ENCODE data around the gene GRK2.
A peak's percentile ranks its signal among the peaks of the same experiment; 100 is the strongest.
"Not testable (repeated sequence)": the region's sequence is repeated elsewhere in the genome, so short reads cannot be mapped to it uniquely, and the experiment has no call there.

The GRK2 gene

DNA sequence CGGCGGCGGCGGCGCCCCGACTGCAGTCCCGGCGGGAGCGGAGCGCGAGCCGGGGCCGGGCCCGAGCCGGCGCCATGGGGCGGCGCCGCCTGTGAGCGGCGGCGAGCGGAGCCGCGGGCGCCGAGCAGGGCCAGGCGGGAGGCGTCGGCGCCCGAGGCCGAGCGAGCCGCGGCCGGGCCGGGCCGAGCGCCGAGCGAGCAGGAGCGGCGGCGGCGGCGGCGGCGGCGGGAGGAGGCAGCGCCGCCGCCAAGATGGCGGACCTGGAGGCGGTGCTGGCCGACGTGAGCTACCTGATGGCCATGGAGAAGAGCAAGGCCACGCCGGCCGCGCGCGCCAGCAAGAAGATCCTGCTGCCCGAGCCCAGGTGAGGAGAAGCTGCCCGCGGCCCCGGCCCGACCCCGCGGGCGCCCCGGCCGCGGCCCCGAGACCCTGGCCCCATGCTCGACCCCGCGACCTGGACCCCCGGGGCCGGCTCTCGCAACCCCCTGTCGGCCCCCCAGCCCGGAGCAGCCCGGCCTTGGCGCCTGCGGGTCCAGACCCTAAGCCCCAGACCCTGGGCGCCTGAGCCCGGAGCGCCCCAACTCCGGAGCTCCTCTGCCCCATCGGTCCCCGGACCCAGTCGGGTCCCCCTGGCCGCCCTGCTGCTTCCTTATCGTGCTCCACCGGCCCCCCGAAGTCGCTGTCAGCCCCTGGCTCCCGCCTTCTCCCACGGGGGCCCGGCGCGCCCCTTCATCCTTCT is at the start of gene GRK2:
Gene GRK2, plus strand, starts transcription at position 25 of the 739 bp plus-strand sequence. Its CDS starts 227 bp downstream, at position 252.
- DNase-seq (ENCODE audit: low spot score), result peak; percentile 80

DNA sequence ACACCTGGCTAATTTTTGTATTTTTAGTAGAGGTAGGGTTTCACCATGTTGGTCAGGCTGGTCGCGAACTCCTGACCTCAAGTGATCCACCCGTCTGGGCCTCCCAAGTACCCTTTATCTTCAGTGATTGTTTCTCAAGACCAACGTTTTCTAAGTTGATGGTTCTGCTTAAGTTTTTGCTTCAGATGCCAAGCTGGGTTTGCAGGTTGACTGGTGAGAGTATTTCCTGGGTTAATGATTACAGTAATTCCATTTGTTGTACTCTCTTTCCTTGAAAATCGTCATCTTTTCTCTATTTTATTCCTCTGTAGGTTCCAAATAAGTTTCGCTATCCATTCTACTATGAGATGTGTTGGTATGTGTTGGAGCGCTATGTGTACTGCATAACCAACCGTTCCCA is 38.5 kb upstream of the GRK2 start:
- DNase-seq (ENCODE audit: low spot score), result no peak

GRCh38 chr11:67230406-67230805 is 35.9 kb upstream of the GRK2 start:
- no peak for DNase-seq (ENCODE audit: low spot score)

DNA sequence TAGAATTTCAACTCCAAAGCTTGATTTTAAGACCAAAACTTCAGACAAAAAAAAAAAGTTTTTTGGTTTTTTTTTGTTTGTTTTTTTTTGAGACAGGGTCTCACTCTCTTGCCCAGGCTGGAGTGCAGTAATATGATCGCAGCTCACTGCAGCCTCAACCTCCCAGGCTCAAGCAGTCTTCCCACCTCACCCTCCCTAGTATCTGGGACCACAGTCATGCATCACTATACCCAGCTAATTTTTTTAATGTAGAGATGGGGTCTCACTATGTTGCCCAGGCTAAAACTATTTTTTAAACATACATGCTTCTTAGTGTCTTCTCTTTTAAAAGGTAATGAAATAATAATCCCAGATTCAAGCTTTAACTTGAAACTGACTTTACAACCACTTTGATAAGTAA is 35.4 kb upstream of the GRK2 start:
- no peak for DNase-seq (ENCODE audit: low spot score)

GRCh38 chr11:67233584-67234190 is 32.6 kb upstream of the GRK2 start:
- DNase-seq (ENCODE audit: low spot score), result no peak

- DNase-seq (ENCODE audit: low spot score), result not testable (repeated sequence)
Measured at GRCh38 chr11:67234571-67234970, 31.7 kb upstream of the GRK2 start.

DNA sequence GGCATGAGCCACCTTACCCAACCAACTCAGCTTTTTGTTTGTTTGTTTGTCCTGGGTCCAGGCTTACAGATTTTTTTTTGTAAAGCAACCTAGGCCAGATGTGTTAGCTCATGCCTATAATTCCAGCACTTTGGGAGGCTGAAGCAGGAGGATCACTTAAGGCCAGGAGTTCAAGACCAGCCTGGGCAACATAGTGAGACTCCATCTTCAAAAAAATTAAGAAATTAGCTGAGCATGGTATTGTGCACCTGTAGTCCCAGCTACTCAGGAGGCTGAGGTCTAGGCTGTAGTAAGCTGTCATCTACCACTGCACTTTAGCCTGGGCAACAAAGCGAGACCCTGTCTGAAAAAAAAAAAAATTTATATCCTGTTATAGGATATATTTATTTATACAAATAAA is 28.7 kb upstream of the GRK2 start:
- no peak for DNase-seq (ENCODE audit: low spot score)

- no peak for DNase-seq (ENCODE audit: low spot score)
Measured at GRCh38 chr11:67238894-67239782, 27.1 kb upstream of the GRK2 start.

DNA sequence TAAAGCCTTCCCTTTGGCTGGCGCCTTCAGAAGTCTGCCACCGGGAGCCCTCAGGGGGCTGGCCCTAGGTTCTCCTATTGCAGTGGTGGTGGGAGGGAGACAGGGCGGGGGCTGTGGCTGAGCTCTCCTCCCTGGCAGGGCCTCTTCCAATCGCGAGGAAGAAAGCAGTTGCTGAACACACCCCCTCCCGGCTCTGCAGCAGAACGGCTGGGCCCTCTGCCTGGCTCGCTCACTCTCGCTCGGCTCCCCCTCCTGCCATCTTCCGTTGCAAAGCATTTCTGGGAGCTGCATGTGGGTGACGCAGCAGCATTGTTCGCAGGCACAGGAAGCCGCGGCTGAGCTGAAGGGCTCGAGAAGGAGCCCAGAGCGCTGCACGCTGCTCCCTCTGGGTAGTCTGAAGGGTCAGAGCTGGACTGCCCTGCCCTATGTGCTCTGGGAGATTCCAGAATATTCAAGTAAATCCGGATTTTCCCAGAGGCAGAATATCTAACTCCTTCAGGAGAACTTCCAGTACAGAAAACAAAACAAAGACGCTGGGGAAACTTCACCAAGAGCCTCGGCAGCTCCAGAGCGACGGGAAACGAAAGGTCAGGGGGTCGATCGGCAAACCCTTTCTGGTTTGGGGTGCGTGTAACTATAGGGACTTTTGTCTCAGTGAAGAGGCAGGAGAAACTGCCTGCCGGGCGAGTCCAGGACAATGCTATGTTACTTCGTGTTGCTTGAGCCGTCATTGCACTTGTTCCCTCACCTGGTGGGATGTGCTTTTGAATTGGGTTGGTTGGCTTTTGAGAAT is 26.3 kb upstream of the GRK2 start:
- peak; percentile 95 for DNase-seq (ENCODE audit: low spot score)

GRCh38 chr11:67240576-67241389 is 25.5 kb upstream of the GRK2 start:
- peak; percentile 65 for DNase-seq (ENCODE audit: low spot score)

GRCh38 chr11:67242548-67242947 is 23.7 kb upstream of the GRK2 start:
- DNase-seq (ENCODE audit: low spot score), result no peak

DNA sequence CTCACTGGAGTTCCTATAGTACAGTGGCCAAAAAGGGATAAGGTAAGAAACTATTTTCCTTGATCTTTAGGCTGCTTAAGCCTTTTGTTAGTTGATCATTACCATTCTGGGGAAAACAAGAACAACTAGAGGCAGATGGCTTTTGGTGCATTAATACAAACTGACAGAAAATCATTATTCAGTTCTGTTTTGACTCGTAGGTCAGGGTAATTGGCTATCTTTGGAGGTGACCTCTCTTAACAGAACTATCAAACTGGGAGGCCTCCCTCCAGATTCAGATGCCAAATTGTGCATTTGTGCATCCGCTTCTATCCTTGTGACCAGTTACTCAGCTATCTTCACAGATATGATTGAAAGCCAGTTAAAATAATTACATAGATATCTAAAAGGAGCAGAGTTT is 23.2 kb upstream of the GRK2 start:
- DNase-seq (ENCODE audit: low spot score), result no peak

DNA sequence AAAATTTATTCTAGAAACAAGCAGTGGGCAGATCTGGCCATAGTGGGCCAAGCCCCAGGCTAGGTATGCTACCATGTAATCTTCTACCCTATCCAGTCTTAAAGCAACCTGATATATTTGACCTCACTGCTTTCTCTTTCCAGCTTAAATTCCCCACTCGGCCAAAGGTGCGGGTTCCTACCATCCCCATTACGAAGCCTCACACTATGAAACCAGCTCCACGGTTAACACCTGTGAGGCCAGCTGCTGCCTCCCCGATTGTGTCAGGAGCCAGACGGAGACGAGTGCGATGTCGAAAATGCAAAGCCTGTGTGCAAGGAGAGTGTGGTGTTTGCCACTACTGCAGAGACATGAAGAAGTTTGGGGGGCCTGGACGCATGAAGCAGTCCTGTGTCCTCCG is 21.2 kb upstream of the GRK2 start:
- no peak for DNase-seq (ENCODE audit: low spot score)

GRCh38 chr11:67247946-67248550 is 18.2 kb upstream of the GRK2 start:
- no peak for DNase-seq (ENCODE audit: low spot score)

DNA sequence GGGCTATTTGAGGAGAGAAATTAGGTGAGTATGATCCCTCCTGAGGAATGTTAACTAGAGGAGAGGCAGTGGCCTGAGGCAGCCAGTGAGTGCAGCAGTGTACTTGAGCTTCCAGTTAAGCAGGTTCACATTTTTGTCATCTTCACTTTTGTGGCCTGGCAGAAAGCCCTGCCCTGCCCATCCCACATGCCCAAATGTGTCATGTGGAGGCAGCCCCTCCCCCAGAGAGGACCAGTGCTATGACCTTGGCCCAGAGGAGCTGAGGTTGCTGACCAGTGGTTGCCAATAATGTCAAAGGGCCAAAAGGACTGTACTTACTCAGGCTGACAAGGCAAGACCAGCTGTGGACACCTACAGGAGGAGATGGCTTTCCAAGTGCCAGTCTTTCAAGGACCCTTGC is 17.6 kb upstream of the GRK2 start:
- DNase-seq (ENCODE audit: low spot score), result peak; percentile 67

GRCh38 chr11:67250059-67251043 is 15.9 kb upstream of the GRK2 start:
- DNase-seq (ENCODE audit: low spot score), result no peak

- no peak for DNase-seq (ENCODE audit: low spot score)
Measured at GRCh38 chr11:67251841-67252240, 14.4 kb upstream of the GRK2 start.

GRCh38 chr11:67252831-67253239 is 13.4 kb upstream of the GRK2 start:
- peak; percentile 51 for DNase-seq (ENCODE audit: low spot score)

- no peak for DNase-seq (ENCODE audit: low spot score)
Measured at GRCh38 chr11:67253872-67254624, 12.2 kb upstream of the GRK2 start.
